GM18498 (cell line): ENCODE measurements around the gene GNG12.
"Not testable (repeated sequence)": the region's sequence is repeated elsewhere in the genome, so short reads cannot be mapped to it uniquely, and the experiment has no call there.

Source experiments
- ATAC-seq: cut with Tn5 transposase; IDR thresholded peaks from one replicate; pipeline ENCODE4 v1.9.1; 2021; ENCODE audit warnings: mild to moderate bottlenecking, moderate library complexity; ENCODE audit not compliant: unreplicated experiment

The GNG12 gene

GRCh38 chr1:67665307-67665706 is 168.0 kb downstream of the GNG12 start:
- not testable (repeated sequence) for ATAC-seq

- ATAC-seq: no peak
Observed at GRCh38 chr1:67664048-67664447, 169.2 kb downstream of the GNG12 start.

GRCh38 chr1:67662884-67663283 is 170.4 kb downstream of the GNG12 start:
- ATAC-seq: no peak

GRCh38 chr1:67659229-67659628 is 174.0 kb downstream of the GNG12 start:
- no peak for ATAC-seq

GRCh38 chr1:67657152-67657551 is 176.1 kb downstream of the GNG12 start:
- not testable (repeated sequence) for ATAC-seq

- ATAC-seq: no peak
Observed at GRCh38 chr1:67655581-67655980, 177.7 kb downstream of the GNG12 start.

GRCh38 chr1:67653304-67653703 is 180.0 kb downstream of the GNG12 start:
- ATAC-seq: no peak

GRCh38 chr1:67652800-67653199 is 180.5 kb downstream of the GNG12 start:
- peak; percentile 61 for ATAC-seq
